Nucleus accumbens (tissue), 56 donors: ENCODE results near the gene ADGRG1.
A peak's percentile ranks its signal among the peaks of the same experiment; 100 is the strongest.

ENCODE experiments used
- DNase-seq, 56 donors: peaks; one replicate each; lab custom pipeline; 2025; lab: John Stamatoyannopoulos, UW

Gene ADGRG1

DNA sequence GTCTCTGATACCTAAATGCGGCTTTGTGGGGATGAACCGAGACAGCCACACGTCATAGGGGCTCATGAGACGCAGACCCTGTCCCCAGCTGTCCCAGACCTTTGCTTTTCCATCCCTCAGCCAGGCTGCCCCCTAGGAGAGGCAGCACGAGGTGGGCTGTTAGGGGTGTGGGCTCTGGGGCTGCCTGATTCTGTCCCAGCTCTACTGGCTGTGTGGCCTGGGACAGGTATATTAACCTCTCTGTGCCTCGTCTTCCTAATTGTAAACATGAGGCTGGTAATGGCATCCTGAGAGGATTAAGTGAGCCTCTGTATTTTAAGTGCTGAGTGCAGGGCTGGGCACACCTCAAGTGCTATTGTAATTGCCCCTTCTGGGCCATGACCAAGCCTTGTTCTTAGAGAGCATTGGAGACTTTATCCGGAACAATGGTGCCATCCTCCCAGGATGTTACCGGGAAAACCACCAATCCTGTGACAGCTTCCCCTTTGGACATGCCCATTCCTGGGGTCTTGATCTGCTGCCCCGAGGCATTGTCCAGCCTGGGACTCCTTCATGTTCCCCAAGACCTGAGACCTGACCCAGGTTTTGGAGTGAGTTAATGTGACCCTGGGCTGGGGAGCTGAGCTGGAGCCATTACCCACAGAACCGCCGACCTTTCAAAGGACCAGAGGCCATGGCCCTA, 5.1 kb downstream of the ADGRG1 start:
- no peak for DNase-seq

GRCh38 chr16:57634171-57634570, 5.7 kb downstream of the ADGRG1 start:
- DNase-seq, result peak in 4 of 56 donors; percentile 21 to 29 (median 24)

DNA sequence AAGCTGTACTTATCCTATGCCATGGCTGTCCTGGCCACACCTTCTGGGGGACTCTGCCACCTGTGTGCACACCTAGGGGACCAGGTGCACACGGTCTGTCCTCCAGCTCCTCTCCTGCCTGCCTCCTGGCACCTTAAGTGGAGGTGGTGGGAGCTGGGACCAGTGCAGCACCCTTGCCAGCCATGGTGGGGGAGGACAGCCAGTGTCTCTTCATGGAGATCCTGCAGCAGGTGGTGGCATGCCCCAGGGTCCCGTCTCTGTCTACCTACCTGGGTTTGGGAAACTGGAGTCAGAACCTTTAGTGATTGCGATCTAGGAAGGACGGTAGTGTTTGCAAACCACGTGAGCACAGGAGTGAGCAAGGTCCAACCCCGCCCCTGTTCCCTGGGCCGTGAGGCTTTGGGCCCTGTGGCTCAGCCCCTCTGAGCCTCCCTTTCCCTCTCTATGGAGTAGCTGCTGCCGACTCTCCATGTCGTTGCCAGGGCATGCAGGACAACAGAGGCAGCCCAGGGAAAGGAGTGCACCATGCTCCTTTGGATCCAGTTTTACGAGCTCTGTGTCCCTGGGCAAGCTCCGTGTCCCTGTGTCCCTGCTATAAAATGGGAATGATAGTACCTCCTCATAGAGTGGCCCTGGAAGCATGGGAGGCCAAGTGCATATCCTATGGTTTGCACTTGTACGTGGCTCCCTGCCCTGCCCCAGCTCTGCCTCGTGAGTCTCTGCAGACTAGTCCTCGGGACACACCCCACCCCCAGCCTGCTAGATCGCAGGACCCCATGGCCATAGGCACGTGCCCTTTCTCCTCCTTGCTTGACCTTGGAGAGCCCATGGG, 7.1 kb downstream of the ADGRG1 start:
- no peak for DNase-seq

- no peak for DNase-seq
These were observed 7.8 kb downstream of the ADGRG1 start for GRCh38 chr16:57636184-57636583.

DNA sequence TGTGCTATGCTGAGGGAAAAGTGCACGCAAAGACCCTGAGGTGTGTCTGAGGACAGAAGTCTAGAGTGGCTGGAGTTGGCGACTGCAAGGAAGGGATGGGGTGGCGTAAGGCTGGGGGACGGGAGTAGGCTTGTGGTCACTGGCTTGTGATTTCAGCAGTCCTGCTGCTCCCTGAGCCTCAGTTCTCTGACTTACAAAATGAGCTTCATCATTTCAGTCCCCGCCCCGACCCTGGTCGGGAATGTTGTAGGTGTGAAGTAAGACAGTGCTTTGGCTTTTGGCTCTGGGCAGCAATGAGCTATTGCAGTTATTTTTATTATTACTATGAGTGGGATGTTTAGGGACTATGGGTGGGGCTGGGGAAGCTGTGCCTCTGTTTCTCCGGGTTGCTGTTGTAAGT, 8.6 kb downstream of the ADGRG1 start:
- DNase-seq, result peak in 4 of 56 donors; percentile 42 to 75 (median 56)

DNA sequence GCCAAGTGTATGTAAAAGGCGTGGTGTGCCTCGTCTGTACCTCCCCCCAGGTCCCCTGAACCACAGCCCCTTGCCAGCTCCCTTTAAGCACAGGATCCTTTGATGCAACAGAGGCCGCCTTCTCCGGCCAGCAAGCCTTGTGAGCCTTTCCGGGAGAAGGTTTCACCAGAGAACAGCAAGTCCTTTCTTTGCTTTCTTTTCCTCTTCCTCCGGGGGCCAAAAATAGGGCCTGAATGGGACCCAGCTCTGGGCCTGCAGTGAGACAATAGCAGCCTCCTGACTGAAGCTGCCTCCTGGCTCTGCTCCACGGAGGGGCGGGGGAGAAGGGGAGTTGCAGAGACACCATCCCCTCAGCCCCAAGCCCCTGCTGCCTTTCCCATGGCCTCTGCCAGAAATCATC, 9.0 kb downstream of the ADGRG1 start:
- DNase-seq, result peak in 55 of 56 donors; percentile 21 to 88 (median 68)

GRCh38 chr16:57637965-57638364, 9.5 kb downstream of the ADGRG1 start:
- DNase-seq, result no peak

- DNase-seq, result no peak
These were observed 10.0 kb downstream of the ADGRG1 start for GRCh38 chr16:57638381-57638780.

GRCh38 chr16:57639172-57639887, 10.9 kb downstream of the ADGRG1 start:
- DNase-seq, result peak in 55 of 56 donors; percentile 32 to 94 (median 80)

GRCh38 chr16:57640185-57640584, 11.8 kb downstream of the ADGRG1 start:
- DNase-seq, result no peak

DNA sequence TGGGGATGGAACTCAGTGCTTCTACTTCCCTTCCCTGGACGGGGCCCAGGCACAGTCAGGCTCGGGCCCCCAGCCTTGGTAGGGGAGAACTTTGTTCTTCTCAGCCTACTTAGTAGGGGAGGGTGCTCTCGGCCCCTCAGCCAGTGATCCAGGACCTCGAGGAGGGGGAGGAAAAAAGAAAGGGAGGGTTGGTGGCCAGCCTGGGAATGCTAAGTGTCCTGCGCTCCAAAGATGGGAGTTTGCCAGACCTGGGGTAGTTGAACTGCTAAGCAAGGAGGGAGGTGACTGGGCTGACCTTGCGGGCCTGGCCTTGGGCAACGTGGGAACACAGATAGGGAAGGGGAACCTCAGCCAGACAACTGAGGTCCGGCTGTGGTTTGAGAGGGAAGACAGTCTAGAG, 12.2 kb downstream of the ADGRG1 start:
- DNase-seq, result peak in 39 of 56 donors; percentile 18 to 76 (median 57)

DNA sequence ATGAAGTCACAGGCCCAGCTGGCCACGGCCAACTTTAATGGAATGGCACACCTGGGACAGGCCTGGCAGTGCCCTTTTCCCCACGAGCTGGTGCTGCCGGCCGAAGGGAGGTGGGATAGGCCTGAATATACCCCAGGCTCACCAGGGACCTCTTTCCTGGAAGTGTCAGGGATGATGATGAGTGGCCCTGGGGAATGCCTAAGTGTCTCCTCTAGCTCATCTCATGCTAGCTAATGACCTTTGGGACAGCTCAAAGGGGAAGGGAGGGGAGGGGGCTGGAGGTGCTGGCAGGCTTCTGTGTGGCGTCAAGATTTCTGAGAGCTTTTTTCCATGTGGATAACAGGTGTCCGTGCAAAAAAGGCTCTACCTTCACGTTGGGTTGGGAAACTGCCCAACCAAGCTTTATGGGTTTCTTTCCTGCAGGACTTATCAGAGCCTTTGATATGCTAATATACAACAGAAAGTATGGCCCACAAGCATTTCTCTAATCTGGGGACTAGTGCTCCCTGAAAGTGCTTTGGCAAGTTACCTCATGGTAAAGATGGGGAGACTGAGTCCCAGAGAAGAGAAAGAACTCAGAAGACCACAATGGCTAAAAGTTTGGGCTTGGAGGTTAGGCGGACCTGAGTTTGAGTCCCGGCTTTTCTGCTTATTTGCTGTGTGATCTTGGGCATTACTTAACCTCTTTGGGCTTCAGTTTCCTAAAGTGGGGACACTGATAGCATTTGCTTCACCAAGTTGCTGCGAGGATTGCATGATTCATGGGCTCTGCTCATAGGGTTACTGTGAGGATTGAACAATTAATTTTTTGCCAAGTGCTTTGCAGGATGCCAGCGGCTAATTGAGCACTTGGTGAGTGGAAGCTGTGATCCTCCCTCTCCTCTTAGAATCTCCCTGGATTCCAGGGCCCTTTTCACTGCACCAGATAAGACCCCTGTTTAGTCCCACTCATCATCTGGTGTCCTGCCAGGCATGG, 14.0 kb downstream of the ADGRG1 start:
- DNase-seq, result peak in 1 of 56 donors; percentile 54

DNA sequence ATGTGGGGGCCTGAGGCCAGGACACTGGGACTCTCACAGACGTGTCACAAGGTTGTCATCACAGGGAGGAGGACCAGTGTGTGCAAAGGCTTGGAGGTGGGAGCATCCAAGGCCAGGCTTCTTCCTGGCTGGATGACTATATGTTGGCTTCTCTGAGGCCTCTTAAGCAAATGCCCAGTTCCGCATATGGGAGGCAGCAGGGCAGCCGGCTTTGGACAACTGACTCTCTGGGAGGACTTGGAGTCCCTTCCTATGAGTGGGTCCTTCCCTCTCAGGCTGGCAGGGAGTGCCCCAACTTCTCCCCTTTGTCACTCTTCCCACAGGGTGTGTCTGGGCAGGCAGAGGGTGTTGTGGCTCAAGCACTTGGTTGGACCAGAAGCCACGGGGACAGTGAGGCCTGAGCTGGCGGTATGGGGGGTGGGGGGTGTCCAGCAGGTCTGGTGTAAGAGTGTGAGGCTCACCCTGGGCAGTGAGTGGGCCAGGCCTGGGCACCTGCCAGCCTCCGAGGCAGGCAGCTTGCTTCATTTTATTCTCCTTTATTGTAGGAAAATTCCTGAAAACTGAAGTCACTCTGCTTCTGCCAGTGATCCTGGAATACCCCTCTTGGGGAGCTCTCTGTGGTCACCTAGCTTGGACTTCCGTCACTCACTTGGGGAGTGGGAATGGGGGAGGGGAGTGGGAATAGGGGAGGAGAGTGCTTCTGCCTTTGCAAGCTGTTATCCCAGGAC, 14.9 kb downstream of the ADGRG1 start:
- DNase-seq, result peak in 20 of 56 donors; percentile 22 to 63 (median 35)

DNA sequence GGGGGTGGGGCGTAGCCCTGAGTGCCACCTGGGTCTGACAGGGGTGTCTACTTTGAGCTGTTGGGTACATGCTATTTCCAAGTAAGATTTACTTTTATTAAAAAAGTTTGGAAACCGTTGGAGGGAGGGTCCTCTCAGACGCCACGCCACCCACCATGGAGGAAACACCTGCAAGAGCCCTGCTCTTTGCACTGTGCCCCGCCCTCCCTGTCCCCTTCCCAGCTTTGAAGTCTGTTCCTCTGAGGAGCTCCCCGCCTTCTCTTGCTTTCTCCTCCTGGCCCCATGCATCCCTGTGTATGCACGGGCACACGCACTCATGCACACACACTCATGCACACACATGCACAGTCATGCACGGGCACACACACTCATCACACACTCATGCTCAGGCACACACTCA, 15.5 kb downstream of the ADGRG1 start:
- DNase-seq, result no peak

DNA sequence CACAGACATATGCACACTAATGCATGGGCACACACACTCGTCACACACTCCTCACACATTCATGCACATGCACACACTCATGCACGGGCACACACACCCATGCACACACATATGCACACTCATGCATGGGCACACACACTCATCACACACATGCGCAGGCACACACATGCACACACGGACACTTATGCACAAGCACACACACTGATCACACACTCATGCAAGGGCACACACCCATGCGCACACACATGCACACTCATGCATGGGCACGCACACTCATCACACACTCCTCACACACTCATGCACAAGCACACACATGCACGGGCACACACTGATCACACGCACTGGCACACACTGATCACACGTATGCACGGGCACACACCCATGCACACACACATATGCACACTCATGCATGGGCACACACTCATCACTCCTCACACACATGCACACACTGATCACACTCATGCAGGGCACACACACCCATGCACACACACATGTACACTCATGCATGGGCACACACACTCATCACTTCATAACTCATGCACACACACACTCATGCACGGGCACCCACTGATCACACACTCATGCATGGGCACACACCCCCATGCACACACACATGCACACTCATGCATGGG, 16.1 kb downstream of the ADGRG1 start:
- DNase-seq, result no peak

- DNase-seq, result no peak
These were observed 16.7 kb downstream of the ADGRG1 start for GRCh38 chr16:57645169-57645568.

DNA sequence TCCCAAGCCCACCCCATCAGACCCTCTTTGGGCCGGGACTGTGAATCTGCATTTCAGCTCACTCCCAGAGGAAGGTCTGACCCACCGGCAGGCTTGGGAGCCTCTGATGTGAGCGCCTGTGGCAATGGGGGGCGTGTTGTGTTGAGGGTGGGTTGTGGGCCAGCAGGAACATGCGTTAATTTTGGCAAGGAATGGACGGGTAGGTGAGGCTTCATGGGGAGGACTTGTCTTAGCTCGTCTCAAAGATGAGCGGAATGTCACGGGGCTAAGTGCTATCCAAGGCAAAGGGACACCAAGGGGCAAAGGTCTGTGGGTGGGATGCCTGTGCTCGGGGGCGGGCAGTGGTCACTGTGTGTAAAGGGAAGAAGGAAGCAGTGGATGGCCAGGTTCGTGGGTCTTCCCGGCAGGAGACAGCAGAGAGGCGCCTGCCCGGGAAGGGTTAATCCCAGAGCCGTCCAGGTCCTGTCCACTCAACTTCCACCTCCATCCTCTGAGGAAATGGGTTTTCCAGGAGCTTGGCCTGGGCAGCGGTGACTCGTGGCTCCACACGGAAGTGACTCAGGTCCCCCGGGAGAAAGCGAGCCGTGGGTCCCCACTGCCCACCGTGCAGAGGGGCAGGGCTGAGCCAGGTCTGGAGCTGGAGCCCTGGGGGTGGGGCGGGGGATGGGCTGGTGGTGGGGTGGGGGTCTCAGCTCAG, 17.4 kb downstream of the ADGRG1 start:
- DNase-seq, result no peak

- no peak for DNase-seq
These were observed 18.1 kb downstream of the ADGRG1 start for GRCh38 chr16:57646388-57647039.
